NB4 (cell line): ENCODE measurements around the gene NCOA1.

Experiments
- CTCF ChIP-seq: IDR thresholded peaks from one replicate; pipeline ENCODE4 v1.5.1; 2012; ENCODE audit warnings: low read depth, low read length
- MYC ChIP-seq: IDR thresholded peaks from 2 replicates; pipeline ENCODE4 v1.6.1; 2011; ENCODE audit warnings: low read depth, low read length
- POLR2A ChIP-seq: IDR thresholded peaks from 2 replicates; pipeline ENCODE4 v1.6.1; 2011; ENCODE audit warnings: mild to moderate bottlenecking; ENCODE audit not compliant: insufficient read length; ENCODE audit errors: extremely low read depth

- TF ChIP-seq CTCF (no peak), POLR2A (no peak), MYC (no peak)
These were observed 31.6 kb upstream of the NCOA1 start for GRCh38 chr2:24459224-24460161.
